Measurements from ENCODE around the gene HECW1. TPM values are rescaled to one million over a fixed set of nuclear protein-coding genes. Genes with fewer than 3 reads are reported as not detected.

HECW1 gene
- total RNA-seq, 1 donor from 2014 or later, result not detected

DNA sequence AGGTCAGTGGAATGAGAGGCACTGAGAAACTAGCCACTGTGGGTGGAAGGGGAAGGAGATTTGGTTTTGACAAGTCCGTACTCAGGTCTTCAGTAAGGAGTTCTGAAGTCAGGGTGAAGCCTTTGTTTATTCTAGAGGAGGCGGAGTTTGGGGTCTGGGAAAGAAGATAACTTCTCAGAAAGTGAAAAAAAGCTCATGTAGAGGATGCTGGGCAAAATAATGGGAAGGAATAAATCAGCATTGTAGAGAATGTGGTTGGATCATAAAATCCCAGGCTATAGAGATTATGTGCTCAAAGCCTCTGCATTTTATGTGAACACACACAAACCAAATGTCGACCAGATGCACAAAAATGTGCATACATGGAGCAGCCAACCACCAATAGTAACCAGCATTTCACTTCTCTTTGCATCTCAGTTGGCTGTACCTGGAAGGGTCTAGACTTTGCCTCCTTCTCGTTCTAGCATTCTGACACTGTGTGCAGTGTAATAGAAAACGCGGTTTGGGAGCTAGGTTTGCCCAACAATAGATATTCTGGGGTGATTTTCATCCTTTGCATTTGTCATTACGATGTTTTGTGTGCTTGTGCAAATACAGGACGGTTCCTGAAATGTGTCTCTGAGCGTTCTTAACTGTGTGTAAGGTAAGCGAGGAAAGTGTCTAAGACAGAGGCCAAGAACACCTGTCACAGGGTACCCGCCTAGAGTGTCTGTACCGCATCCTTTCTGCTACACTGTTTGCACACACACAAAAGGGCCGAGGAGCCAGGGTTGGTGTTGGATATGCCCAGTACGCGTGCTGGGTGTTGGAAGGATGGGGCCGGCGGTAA is 603 bp upstream of the HECW1 start:
- no peak for DNase-seq (ENCODE audit: low read depth)
- TF ChIP-seq, protein P1, sequence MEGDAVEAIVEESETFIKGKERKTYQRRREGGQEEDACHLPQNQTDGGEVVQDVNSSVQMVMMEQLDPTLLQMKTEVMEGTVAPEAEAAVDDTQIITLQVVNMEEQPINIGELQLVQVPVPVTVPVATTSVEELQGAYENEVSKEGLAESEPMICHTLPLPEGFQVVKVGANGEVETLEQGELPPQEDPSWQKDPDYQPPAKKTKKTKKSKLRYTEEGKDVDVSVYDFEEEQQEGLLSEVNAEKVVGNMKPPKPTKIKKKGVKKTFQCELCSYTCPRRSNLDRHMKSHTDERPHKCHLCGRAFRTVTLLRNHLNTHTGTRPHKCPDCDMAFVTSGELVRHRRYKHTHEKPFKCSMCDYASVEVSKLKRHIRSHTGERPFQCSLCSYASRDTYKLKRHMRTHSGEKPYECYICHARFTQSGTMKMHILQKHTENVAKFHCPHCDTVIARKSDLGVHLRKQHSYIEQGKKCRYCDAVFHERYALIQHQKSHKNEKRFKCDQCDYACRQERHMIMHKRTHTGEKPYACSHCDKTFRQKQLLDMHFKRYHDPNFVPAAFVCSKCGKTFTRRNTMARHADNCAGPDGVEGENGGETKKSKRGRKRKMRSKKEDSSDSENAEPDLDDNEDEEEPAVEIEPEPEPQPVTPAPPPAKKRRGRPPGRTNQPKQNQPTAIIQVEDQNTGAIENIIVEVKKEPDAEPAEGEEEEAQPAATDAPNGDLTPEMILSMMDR (conservative IDR thresholded peaks at IDR 0.05; ENCODE audit: low read depth, low read length), result no peak
- no peak overlapping the region for H3K4me3 ChIP-seq (ENCODE audit: low read depth, low read length)

DNA sequence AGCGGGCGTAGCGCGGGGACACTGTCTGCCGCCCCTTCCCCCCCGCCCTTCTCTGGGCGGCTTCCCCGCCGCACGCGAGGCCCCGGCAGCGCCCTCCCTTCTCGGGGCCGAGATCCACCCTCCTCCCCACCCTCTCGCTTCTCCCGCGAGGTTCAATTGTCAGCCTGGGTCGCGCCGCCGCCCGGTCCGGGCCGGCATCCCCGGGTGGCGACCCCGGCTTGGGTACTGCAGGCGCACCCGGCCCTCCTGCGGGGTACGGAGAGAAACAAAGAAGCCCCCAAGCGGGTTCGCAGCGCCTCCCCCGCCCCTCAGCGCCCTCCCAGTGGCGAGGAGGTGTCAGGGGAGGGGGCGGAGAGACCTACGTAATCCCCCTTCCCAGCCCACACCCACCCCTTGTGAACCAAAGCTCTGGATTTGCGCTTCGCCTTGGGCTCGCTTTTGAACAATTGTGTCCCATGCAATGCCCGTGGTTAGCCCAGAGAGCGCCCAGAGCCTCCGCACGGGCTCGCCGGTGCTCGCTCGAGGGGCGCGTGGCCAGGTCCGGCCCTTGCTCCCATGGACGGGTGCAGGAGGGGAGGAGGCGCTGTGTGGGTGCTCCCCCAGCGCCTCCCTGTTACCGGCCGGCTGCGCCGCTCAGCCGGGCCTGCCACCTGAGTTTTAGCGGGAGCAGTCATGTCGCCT is 634 bp downstream of the HECW1 start:
- DNase-seq (ENCODE audit: low read depth), result no peak
- H3K4me3 ChIP-seq (ENCODE audit: low read depth, low read length), result peak overlapping the region; percentile 40
- TF ChIP-seq, protein P1 (conservative IDR thresholded peaks at IDR 0.05; ENCODE audit: low read depth, low read length), result no peak

DNA sequence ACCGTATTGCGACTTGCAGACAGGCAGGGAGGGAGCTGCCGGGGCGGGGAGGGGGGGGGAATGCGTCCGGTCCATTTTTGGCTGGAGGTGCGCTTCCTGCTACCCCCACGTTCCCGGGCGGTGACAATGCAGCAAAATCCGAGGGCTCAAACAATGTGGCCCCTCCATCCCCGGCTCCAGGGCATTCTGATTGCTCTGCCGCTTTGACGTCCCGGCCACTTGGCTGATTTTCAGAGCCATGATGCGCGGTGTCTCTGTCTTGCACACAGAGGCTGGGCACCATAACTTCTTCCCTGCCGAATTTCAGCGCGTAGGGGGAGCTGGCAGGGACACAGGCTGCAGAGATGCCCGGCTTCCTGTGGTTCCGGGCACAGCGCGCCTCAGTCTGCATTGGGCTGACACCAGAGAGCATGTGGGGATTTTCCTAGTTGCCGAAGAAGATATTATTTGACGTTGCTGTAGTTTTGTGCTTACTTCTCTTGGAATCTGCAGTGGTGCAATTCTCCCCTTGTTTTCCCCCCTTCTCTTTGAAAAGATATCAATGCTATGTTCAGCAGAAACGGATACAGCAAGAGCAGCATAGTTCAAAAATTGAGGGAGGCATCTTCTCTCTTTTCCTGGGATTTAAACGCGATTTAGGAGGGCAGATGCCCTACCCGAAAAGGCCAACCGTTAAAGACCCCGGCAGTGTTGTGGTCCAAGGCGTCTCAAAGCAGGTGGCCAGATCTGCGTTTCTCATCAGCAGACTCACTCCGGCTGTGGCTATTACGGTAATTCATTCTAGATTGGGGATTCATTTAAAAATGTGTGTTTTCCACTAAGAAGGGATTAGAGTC is 1.4 kb downstream of the HECW1 start:
- H3K4me3 ChIP-seq (ENCODE audit: low read depth, low read length), result peak overlapping the region; percentile 40
- TF ChIP-seq, protein P1 (conservative IDR thresholded peaks at IDR 0.05; ENCODE audit: low read depth, low read length), result no peak
- no peak for DNase-seq (ENCODE audit: low read depth)

DNA sequence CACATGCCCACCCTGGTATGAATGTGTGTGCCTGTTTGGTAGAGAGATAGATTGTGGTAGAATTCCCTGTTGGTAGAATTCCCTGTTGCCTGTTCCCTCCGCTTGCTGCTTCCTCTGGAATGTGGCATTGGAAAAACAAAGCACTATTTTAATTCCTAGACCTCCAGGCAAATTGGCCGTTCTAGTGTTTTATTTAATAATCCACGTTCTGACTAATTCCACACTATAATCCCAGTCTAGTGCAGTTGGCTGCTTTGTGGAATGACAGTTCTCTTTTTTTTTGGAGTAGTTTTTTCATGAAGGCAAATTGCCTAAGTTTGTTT is 2.0 kb downstream of the HECW1 start:
- TF ChIP-seq, protein P1 (conservative IDR thresholded peaks at IDR 0.05; ENCODE audit: low read depth, low read length), result no peak
- H3K4me3 ChIP-seq (ENCODE audit: low read depth, low read length), result no peak overlapping the region
- no peak for DNase-seq (ENCODE audit: low read depth)

- TF ChIP-seq, protein P1 (conservative IDR thresholded peaks at IDR 0.05; ENCODE audit: low read depth, low read length), result no peak
- no peak overlapping the region for H3K4me3 ChIP-seq (ENCODE audit: low read depth, low read length)
- DNase-seq (ENCODE audit: low read depth), result no peak
Measured at GRCh38 chr7:43116451-43116850, 4.0 kb downstream of the HECW1 start.

DNA sequence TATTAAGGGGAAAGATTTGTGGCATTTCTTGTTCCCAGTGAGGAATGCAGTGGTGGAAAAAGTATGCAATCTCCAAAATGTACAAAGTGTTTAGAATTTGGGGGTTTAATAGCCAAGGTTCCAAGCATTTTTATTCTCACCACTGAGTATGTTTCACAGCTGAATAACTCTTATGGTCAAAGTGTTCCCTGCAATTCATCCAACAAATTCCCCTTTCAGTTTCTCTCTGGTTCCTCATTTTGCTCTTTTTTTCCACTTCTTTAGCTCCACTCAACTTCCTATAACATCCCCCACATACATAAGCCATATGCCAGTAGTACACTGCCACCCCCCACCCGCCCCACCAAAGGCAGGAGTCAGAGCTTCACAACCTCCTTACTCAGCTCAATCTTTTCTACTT is 4.6 kb downstream of the HECW1 start:
- DNase-seq (ENCODE audit: low read depth), result no peak
- no peak overlapping the region for H3K4me3 ChIP-seq (ENCODE audit: low read depth, low read length)
- TF ChIP-seq, protein P1 (conservative IDR thresholded peaks at IDR 0.05; ENCODE audit: low read depth, low read length), result no peak

All from epithelial cell of proximal tubule (primary cell).